ENCODE measurements around the gene RNF182.
A peak's percentile ranks its signal among the peaks of the same experiment; 100 is the strongest.
"Not testable (repeated sequence)": the region's sequence is repeated elsewhere in the genome, so short reads cannot be mapped to it uniquely, and the experiment has no call there.

RNF182 gene

GRCh38 chr6:13916230-13916944 lies 8.4 kb upstream of the RNF182 start:
- DNase-seq, result peak in 3 of 58 donors; percentile 1 to 6 (median 2)

GRCh38 chr6:13917141-13917540 lies 7.6 kb upstream of the RNF182 start:
- no peak for DNase-seq

GRCh38 chr6:13918686-13919250 lies 6.0 kb upstream of the RNF182 start:
- DNase-seq, result no peak

GRCh38 chr6:13919861-13920260 lies 4.9 kb upstream of the RNF182 start:
- no peak for DNase-seq

GRCh38 chr6:13920552-13920951 lies 4.2 kb upstream of the RNF182 start:
- no peak for DNase-seq

- no peak for DNase-seq
Measured at GRCh38 chr6:13922750-13923149, 2.0 kb upstream of the RNF182 start.

GRCh38 chr6:13923527-13924145 lies 1.1 kb upstream of the RNF182 start:
- DNase-seq, result no peak

- DNase-seq, result peak in 43 of 58 donors; percentile 10 to 72 (median 43)
Measured at GRCh38 chr6:13924146-13924948, 405 bp upstream of the RNF182 start.

GRCh38 chr6:13926378-13926777 lies 1.6 kb downstream of the RNF182 start:
- DNase-seq, result no peak

DNA sequence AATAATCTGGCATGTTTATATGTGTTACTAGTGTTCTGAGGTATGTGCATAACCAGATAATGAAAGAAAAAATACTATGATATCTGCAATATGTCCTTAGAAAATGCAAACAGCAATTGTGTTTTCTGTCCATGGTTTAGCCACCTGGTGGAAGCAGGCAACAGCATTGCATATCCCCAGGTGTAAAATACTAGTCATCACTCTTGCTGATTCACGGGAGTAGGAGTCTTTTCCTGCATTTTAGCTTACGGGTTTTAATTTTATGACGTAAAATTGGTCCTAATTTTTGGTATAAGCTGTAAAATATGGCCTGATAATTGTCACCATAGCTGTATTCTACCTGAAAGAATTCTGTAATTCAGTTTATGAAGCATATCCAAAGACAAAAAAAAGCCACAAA lies 2.5 kb downstream of the RNF182 start:
- DNase-seq, result no peak

- no peak for DNase-seq
Measured at GRCh38 chr6:13929196-13929595, 4.4 kb downstream of the RNF182 start.

DNA sequence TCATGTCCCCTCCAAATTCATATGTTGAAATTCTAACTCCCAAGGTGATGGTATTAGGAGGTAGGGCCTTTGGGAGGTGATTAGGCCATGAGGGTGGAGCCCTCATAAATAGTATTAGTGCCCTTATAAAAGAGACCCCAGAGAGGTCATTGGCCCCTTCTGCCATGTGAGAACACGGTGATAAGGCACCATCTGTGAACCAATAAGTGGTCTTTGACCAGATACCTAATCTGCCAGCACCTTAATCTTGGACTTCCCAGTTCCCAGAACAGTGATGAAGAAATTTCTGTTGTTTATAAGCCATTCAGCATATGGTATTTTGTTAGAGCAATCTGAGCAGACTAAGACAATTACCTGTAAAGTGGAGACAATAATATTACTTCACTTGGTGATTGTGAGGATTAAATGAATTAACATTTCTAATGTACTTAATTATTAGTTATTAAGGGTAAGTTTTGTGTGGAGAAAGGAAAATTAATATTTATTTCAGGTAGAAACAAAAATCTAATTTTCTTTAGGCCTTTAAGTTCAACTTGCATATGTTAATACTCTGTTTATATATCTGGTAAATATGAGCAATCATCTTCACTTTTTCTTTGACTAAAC lies 7.1 kb downstream of the RNF182 start:
- no peak for DNase-seq

- no peak for DNase-seq
Measured at GRCh38 chr6:13932785-13933184, 8.0 kb downstream of the RNF182 start.

- no peak for DNase-seq
Measured at GRCh38 chr6:13934721-13935120, 10.0 kb downstream of the RNF182 start.

DNA sequence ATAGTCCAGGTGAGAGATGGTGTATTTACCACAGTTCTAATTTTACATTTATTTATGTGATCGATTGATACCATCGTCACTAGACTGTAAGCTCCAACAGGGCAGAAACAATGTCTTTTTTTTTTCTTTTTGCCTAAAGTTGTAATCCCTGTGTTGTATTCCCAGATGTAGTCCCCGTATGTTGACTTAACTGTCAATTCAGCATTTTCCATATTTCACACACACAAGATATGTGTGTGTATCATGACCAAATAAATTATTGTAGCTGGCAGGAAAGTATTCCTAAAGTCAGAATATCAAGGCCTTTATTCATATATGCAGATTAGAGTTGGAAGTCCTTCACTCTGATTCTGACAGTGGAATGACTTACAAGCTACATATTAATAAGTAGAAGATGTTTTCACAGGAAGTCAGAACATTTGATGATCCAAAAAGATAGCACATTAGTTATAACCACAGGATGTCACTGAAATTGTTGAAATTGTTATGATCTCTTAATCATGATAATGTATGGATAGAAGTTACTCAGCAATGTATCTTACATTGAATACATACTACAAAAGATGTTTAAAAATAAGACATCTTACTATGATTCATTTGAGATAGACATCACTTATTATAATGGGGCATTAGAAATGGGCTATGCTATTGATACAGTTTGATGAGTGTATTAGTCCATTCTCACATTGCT lies 10.6 kb downstream of the RNF182 start:
- no peak for DNase-seq

- DNase-seq, result not testable (repeated sequence)
Measured at GRCh38 chr6:13935881-13936261, 11.1 kb downstream of the RNF182 start.

GRCh38 chr6:13941902-13942301 lies 17.1 kb downstream of the RNF182 start:
- DNase-seq, result no peak

- no peak for DNase-seq
Measured at GRCh38 chr6:13943943-13944342, 19.2 kb downstream of the RNF182 start.

- no peak for DNase-seq
Measured at GRCh38 chr6:13946506-13946905, 21.8 kb downstream of the RNF182 start.

GRCh38 chr6:13947611-13948178 lies 22.9 kb downstream of the RNF182 start:
- DNase-seq, result no peak

- DNase-seq, result no peak
Measured at GRCh38 chr6:13952101-13952500, 27.3 kb downstream of the RNF182 start.
